Heart left ventricle (tissue), 13 donors: ENCODE results near the gene ALOX15.

Source experiments
- CTCF ChIP-seq, 12 donors: fragments of 200-600 bp; sonication (generic) in 4 of 12; IDR thresholded peaks; one replicate each; pipeline versions ENCODE4 v1.5.0 to v1.8.0; 2018 to 2022; ENCODE audit warnings: antibody characterized with exemption in 12 of 12, mild to moderate bottlenecking in 5 of 12
- POLR2A ChIP-seq, 2 donors: fragments of 450-650 bp; IDR thresholded peaks; one replicate each; pipeline ENCODE4 v1.6.1; 2017; ENCODE audit warnings: antibody characterized with exemption in 2 of 2, mild to moderate bottlenecking in 2 of 2, moderate library complexity in 2 of 2
- donor health status: ischemic (EF 13 %, LVEDD 7.1; RV severe dilation, severe dysfunction).
- donor health status: DM: no; HTN: yes; CAD: no.
- donor health status: DM: no; HTN: no; CAD: no.
- donor health status: ischemic (EF 25% LVEDD 6.9; RV normal size, moderate dysfunction).
- donor health status: ischemic (EF 25% LVEDD 5.7; RV mildly dilated, moderate dysfunction).
- donor health status: ischemic (EF 35%, LVEDD 5.7; RV mildly dilated, moderate dysfunction).
- donor health status: nonischemic (EF 11% LVEDD 7.7; RV severe dilation, severe dysfunction).
- donor health status: DM: yes; HTN: yes; CAD: no.
- donor health status: PGD.
- donor health status: ischemic (EF 29% LVEDD 5.4; RV normal size, mild dysfunction).
- donor health status: nonischemic (EF 23%, LVEDD 6.1; RV moderate dilation, normal function).

- no peak for TF ChIP-seq POLR2A (IDR thresholded peaks at IDR 0.05)
- no peak for TF ChIP-seq CTCF (IDR thresholded peaks at IDR 0.05)
These were observed 31.3 kb upstream of the ALOX15 start for GRCh38 chr17:4672751-4673150.
